ENCODE results near the gene SNAP25.

- TF ChIP-seq CBX3 (IDR thresholded peaks at IDR 0.05; ENCODE audit: low read depth), result no peak
- no peak for TF ChIP-seq POLR2A (IDR thresholded peaks at IDR 0.05; ENCODE audit: borderline replicate concordance, extremely low read depth, insufficient read depth, insufficient read length)
- no peak for TF ChIP-seq CTCF (IDR thresholded peaks at IDR 0.05 in 2 of 3, conservative IDR thresholded peaks at IDR 0.05 in 1 of 3; ENCODE audit: borderline replicate concordance in 1 of 3, insufficient read depth in 1 of 3, low read depth in 2 of 3, low read length in 2 of 3)
- no peak for TF ChIP-seq TCF7L2 (IDR thresholded peaks at IDR 0.05; ENCODE audit: borderline replicate concordance, extremely low read depth, insufficient read depth, insufficient read length)
- no peak for TF ChIP-seq RAD21 (IDR thresholded peaks at IDR 0.05; ENCODE audit: low read depth)
Observed at GRCh38 chr20:10178091-10178490, 40.5 kb upstream of the SNAP25 start.
